H1 (cell line): Measurements from ENCODE around the gene LRTM2. TPM values are rescaled to one million over a fixed set of nuclear protein-coding genes. Genes with fewer than 3 reads are reported as not detected.

Experiments
- CREB1 ChIP-seq: IDR thresholded peaks from 2 replicates; pipeline ENCODE4 v1.6.1; 2012; ENCODE audit warnings: inconsistent platforms
- CTBP2 ChIP-seq: IDR thresholded peaks from 2 replicates; pipeline ENCODE4 v1.7.0; 2011; ENCODE audit warnings: borderline replicate concordance, mild to moderate bottlenecking, moderate library complexity, mixed read lengths, low read length; ENCODE audit not compliant: insufficient read depth, insufficient read length
- EP300 ChIP-seq, 2 experiments: IDR thresholded peaks; 1 replicate in 1 of 2; 2 replicates in 1 of 2; pipeline ENCODE4 v1.6.1; 2011 to 2012; ENCODE audit warnings: low read depth in 2 of 2, low read length in 2 of 2, mild to moderate bottlenecking in 2 of 2, borderline replicate concordance in 1 of 2, inconsistent platforms in 1 of 2, moderate library complexity in 1 of 2
- HDAC2 ChIP-seq, 2 experiments: fragments of 300-600 bp in 1 of 2; sonication (generic) in 1 of 2; IDR thresholded peaks; 2 replicates each; pipeline ENCODE4 v1.6.1; 2011 to 2012; ENCODE audit warnings: low read depth in 2 of 2, low read length in 2 of 2, mild to moderate bottlenecking in 2 of 2, moderate library complexity in 2 of 2, borderline replicate concordance in 1 of 2, inconsistent platforms in 1 of 2
- POLR2AphosphoS5 ChIP-seq: IDR thresholded peaks from 2 replicates; pipeline ENCODE4 v1.6.1; 2011; ENCODE audit warnings: low read depth, low read length
- RXRA ChIP-seq: IDR thresholded peaks from 2 replicates; pipeline ENCODE4 v1.6.1; 2011; ENCODE audit warnings: low read depth, mild to moderate bottlenecking, low read length, moderate library complexity; ENCODE audit not compliant: insufficient read depth
- polyA plus RNA-seq, 7 experiments: library from polyadenylated mRNA; depleted of rRNA in 3 of 7; stranded (reverse) in 5 of 7; unstranded in 2 of 7; fragments of >200 nt in 5 of 7; fragments of 200-250 nt in 2 of 7; gene quantifications; 1 replicate in 5 of 7; 2 replicates in 1 of 7; 4 replicates in 1 of 7; pipeline versions ENCODE4 v1.2.1 to v1.2.3, GENCODE V29; 2011 to 2013; ENCODE audit warnings: missing spikeins in 2 of 7, mixed read lengths in 2 of 7
- total RNA-seq: library from RNA; stranded (reverse); fragmentation: NEBNext Ultra II Directional; extraction: Animal tissue kit (Norgen Biotek cat#: 25700); gene quantifications from 2 replicates; pipeline ENCODE4 v1.2.1, GENCODE V29; 2021

The LRTM2 gene
- total and polyA plus RNA-seq, 2 of the 8 experiments (the other 6 are each of a cell fraction or from before 2014, with no cell fraction given), result 0.06 TPM; not detected in 1

GRCh38 chr12:1834186-1834925, 14.0 kb downstream of the LRTM2 start (continued):
- TF ChIP-seq HDAC2 (IDR thresholded peaks at IDR 0.05; ENCODE audit: borderline replicate concordance in 1 of 2, low read depth in 2 of 2, low read length in 2 of 2) (no peak), EP300 (IDR thresholded peaks at IDR 0.05; ENCODE audit: borderline replicate concordance in 1 of 2, low read depth in 2 of 2, low read length in 2 of 2) (no peak), CTBP2 (no peak), CREB1 (no peak), POLR2AphosphoS5 (no peak), RXRA (no peak)
